ENCODE results near the gene OR10T2.
"Not testable (repeated sequence)": the region's sequence is repeated elsewhere in the genome, so short reads cannot be mapped to it uniquely, and the experiment has no call there.

The OR10T2 gene

GRCh38 chr1:158356616-158357015, 42.6 kb downstream of the OR10T2 start:
- no peak for DNase-seq (ENCODE audit: low spot score)

GRCh38 chr1:158355773-158356285, 43.4 kb downstream of the OR10T2 start:
- no peak for DNase-seq (ENCODE audit: low spot score)

- no peak for DNase-seq (ENCODE audit: low spot score)
Observed at GRCh38 chr1:158354255-158354654, 45.0 kb downstream of the OR10T2 start.

GRCh38 chr1:158353303-158354075, 45.8 kb downstream of the OR10T2 start, which contains the start of gene CD1E:
Gene CD1E, plus strand, starts transcription at chr1:158353894. Its CDS starts 95 bp downstream, at chr1:158353989.
- no peak for DNase-seq (ENCODE audit: low spot score)

- DNase-seq (ENCODE audit: low spot score): not testable (repeated sequence)
Observed at GRCh38 chr1:158348946-158349345, 50.3 kb downstream of the OR10T2 start.
